Natural killer cell (primary cell): ENCODE measurements around the gene ATP8B3. TPM values are rescaled to one million over a fixed set of nuclear protein-coding genes. Genes with fewer than 3 reads are reported as not detected.

Experiments
- ATAC-seq, 3 donors: fragments of 150-1000 bp in 2 of 3; fragments of 200-7000 bp in 1 of 3; cut with Tn5 transposase; 1 replicate in 1 of 3; 2 replicates in 2 of 3; pipeline ENCODE4 v1.10.0; 2021; ENCODE audit warnings: mild to moderate bottlenecking in 2 of 3, moderate library complexity in 2 of 3
- DNase-seq, 2 donors: peaks; one replicate each; pipeline versions ENCODE4 v3.0.0 to v3.0.0-alpha.2; 2013 to 2021; ENCODE audit warnings: mixed read lengths in 1 of 2
- H3K27ac ChIP-seq: one replicate; pipeline ENCODE4 v1.5.1; 2013; ENCODE audit warnings: mild to moderate bottlenecking, low read length
- H3K27me3 ChIP-seq: one replicate; pipeline ENCODE4 v1.6.1; 2013; ENCODE audit warnings: low read length; ENCODE audit not compliant: control insufficient read depth, insufficient read depth
- H3K36me3 ChIP-seq: one replicate; pipeline ENCODE4 v1.6.1; 2013; ENCODE audit warnings: low read length; ENCODE audit not compliant: control insufficient read depth, insufficient read depth
- H3K4me1 ChIP-seq: one replicate; pipeline ENCODE4 v1.6.1; 2013; ENCODE audit warnings: low read length; ENCODE audit not compliant: control insufficient read depth, insufficient read depth
- H3K4me3 ChIP-seq: one replicate; pipeline ENCODE4 v1.5.1; 2013; ENCODE audit warnings: low read length
- H3K9me3 ChIP-seq: one replicate; pipeline ENCODE4 v1.6.1; 2013; ENCODE audit warnings: low read length; ENCODE audit not compliant: control insufficient read depth, insufficient read depth
- H3K27ac Mint-ChIP-seq, 2 donors: one replicate each; pipeline ENCODE4 v1.8.0; 2022; ENCODE audit warnings: mild to moderate bottlenecking in 2 of 2, mixed read lengths in 2 of 2, moderate library complexity in 1 of 2
- H3K27me3 Mint-ChIP-seq, 2 donors: one replicate each; pipeline ENCODE4 v1.8.0; 2022; ENCODE audit warnings: low read depth in 2 of 2, mixed read lengths in 2 of 2
- H3K36me3 Mint-ChIP-seq: one replicate; pipeline ENCODE4 v1.8.0; 2022; ENCODE audit warnings: mixed read lengths
- H3K4me1 Mint-ChIP-seq, 2 donors: one replicate each; pipeline ENCODE4 v1.8.0; 2022; ENCODE audit warnings: mixed read lengths in 2 of 2
- H3K4me3 Mint-ChIP-seq: one replicate; pipeline ENCODE4 v1.8.0; 2022; ENCODE audit warnings: mild to moderate bottlenecking, moderate library complexity, mixed read lengths
- H3K9me3 Mint-ChIP-seq, 2 donors: one replicate each; pipeline ENCODE4 v1.8.0; 2022; ENCODE audit warnings: mixed read lengths in 2 of 2
- WGBS: methylation state at CpG from one replicate; pipeline ENCODE4 v1.1.7; 2013; ENCODE audit warnings: missing lambda C conversion rate; ENCODE audit not compliant: insufficient coverage; 5-methylcytosine and 5-hydroxymethylcytosine counted together
- intact Hi-C: fragments of 100-400 bp; cut with micrococcal nuclease; formaldehyde crosslinking; loops from one replicate; pipeline ENCODE4 v1.14.2; 2022
- total RNA-seq, 4 donors: library from RNA; stranded (reverse); fragments of 120-200 nt in 1 of 4; gene quantifications; one replicate each; pipeline versions ENCODE4 v1.2.3 to v1.2.4, GENCODE V29; 2013 to 2022
- TF ChIP-seq, protein P1 (sequence below): fragments of 200-600 bp; IDR thresholded peaks from one replicate; pipeline ENCODE4 v1.8.0; 2022; ENCODE audit warnings: antibody characterized with exemption

ATP8B3 gene
- total RNA-seq, 3 donors from 2014 or later (not counting 1 experiment from before 2014, with no cell fraction given), result 5.3 to 11.5 (median 11.2) TPM

DNA sequence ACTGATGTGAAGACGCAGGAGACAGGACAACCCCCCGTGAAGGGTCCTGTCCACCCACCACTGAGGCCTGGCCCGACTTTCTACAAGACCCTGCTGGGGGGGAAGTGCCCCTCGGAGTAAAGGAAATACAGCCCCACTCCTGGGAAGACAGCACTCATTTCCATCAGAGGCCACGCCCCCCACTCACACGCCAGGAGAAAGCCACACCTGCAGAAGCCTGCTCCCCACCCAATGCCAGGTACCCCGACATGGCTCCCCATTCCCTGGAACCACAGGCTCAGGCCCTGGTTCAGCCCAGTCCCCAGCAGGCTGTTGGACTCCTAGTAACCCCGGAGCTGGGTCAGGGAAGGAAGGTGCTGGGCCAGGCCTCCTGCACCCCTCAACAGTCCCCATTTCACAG lies 10.9 kb upstream of the ATP8B3 start:
- TF ChIP-seq, protein P1, sequence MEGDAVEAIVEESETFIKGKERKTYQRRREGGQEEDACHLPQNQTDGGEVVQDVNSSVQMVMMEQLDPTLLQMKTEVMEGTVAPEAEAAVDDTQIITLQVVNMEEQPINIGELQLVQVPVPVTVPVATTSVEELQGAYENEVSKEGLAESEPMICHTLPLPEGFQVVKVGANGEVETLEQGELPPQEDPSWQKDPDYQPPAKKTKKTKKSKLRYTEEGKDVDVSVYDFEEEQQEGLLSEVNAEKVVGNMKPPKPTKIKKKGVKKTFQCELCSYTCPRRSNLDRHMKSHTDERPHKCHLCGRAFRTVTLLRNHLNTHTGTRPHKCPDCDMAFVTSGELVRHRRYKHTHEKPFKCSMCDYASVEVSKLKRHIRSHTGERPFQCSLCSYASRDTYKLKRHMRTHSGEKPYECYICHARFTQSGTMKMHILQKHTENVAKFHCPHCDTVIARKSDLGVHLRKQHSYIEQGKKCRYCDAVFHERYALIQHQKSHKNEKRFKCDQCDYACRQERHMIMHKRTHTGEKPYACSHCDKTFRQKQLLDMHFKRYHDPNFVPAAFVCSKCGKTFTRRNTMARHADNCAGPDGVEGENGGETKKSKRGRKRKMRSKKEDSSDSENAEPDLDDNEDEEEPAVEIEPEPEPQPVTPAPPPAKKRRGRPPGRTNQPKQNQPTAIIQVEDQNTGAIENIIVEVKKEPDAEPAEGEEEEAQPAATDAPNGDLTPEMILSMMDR, result no peak
- Mint-ChIP-seq H3K36me3 (no peaks in the 10 kb centered on the region), H3K4me1 (peaks cover 4 to 5% of the 10 kb centered on the region in 2 donors), H3K9me3 (no peaks in the 10 kb centered on the region), H3K27ac (no peak overlapping the region), H3K4me3 (no peak overlapping the region), H3K27me3 (no peaks in the 10 kb centered on the region)
- Histone ChIP-seq H3K4me3 (no peak overlapping the region), H3K36me3 (peaks cover 65% of the 10 kb centered on the region), H3K27me3 (no peaks in the 10 kb centered on the region), H3K4me1 (peaks cover 9% of the 10 kb centered on the region), H3K27ac (no peak overlapping the region), H3K9me3 (no peaks in the 10 kb centered on the region)
- WGBS, result 98% methylated on average over 8 of the region's 8 CpGs
- intact Hi-C loops, result loop anchor here (10.0 kb wide), 1 partner anchor 278 kb away; no protein-coding TSS in a partner anchor
- ATAC-seq (no peak), DNase-seq (no peak)

DNA sequence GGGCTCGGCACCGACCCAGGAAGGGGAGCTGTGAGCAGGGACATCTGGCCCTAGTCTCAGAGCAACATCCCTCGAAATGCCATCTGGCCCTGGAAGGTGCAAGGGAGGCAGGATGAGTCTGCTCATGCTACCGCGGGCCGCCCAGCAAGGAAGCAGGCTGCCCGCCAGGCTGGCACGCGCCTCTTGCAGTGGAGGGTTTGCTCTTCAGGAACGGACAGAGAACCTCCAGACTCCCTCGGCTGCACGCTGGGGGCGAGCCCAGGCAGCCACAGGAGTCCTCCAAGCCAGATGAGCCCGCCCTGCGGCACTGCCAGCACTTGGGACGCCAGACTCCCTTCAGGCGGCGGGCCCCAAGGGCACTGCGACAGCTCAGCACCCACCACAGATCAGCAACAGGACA lies 10.1 kb upstream of the ATP8B3 start:
- H3K36me3 Mint-ChIP-seq, result no peaks in the 10 kb centered on the region
- H3K27ac Mint-ChIP-seq, result no peak overlapping the region

DNA sequence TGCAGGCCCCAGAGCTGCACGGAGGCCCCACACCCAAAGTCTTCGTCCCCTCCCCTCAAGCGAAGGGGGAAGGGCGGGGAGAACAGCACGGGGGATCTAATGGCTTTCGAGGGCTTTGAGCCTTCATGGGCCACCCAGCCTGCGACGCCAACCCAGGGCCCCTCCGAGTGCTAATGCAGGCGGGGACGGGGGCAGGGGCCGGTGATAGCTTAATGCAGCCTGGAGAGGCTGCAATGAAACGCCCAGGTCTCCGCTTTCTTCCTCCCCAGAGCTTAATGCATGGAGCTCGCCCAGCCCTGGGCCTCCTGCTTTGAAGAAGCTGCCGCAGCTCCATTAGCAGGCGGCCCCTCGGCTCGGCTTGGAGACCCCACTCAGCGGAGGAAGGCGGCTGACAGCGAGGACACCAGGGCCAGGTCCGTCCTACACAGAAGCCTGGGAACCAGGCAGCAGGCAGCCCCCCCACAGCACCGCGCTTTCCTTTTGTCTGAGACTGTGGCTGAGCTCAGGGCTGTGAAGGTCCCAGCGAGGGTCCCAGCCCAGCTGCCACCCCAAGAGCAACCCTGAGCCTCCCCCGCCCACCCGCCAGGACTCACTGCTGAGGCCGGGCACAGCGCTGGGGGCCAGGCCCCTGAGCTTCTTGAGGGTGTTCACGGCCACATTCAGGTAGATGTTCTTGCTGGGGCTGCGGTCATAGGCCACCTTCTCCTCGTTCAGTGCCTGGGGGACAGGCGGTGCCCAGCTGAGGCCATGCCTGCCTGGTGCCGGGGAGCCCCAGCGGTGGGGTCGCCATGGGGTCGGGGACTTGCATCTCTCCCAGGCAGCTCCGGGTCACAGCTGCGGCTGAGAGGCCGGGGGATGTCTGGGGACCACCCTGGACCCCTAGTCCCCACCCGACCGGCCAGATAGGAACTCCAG lies 7.5 kb upstream of the ATP8B3 start:
- Mint-ChIP-seq H3K27me3 (no peaks in the 10 kb centered on the region), H3K4me1 (no peaks in the 10 kb centered on the region), H3K9me3 (no peaks in the 10 kb centered on the region), H3K27ac (peak overlapping the region in 1 of 2 donors; percentile 38), H3K36me3 (no peaks in the 10 kb centered on the region), H3K4me3 (no peak overlapping the region)
- no peak for ATAC-seq
- intact Hi-C loops, result loop anchor here (10.0 kb wide), 1 partner anchor 275 kb away; no protein-coding TSS in a partner anchor
- DNase-seq, result no peak
- TF ChIP-seq, protein P1, result no peak
- H3K27me3 ChIP-seq, result no peaks in the 10 kb centered on the region
- peaks cover 74% of the 10 kb centered on the region for H3K36me3 ChIP-seq
- WGBS, result 97% methylated on average over 43 of the region's 43 CpGs
- no peak overlapping the region for H3K4me3 ChIP-seq
- H3K27ac ChIP-seq, result no peak overlapping the region
- H3K4me1 ChIP-seq, result no peaks in the 10 kb centered on the region
- H3K9me3 ChIP-seq, result no peaks in the 10 kb centered on the region

More for the DNA sequence above, 10.1 kb upstream of the ATP8B3 start:
- intact Hi-C loops, result loop anchor here (10.0 kb wide), 1 partner anchor 277 kb away; no protein-coding TSS in a partner anchor
- Histone ChIP-seq H3K27me3 (no peaks in the 10 kb centered on the region), H3K4me1 (peaks cover 9% of the 10 kb centered on the region), H3K4me3 (no peak overlapping the region), H3K36me3 (peaks cover 69% of the 10 kb centered on the region), H3K9me3 (no peaks in the 10 kb centered on the region), H3K27ac (no peak overlapping the region)
- Mint-ChIP-seq H3K4me1 (peaks cover 4 to 5% of the 10 kb centered on the region in 2 donors), H3K4me3 (no peak overlapping the region), H3K27me3 (no peaks in the 10 kb centered on the region), H3K9me3 (no peaks in the 10 kb centered on the region)
- 96% methylated on average over 18 of the region's 19 CpGs for WGBS
- no peak for DNase-seq
- no peak for ATAC-seq
- TF ChIP-seq, protein P1, result no peak
